GM19468 (cell line): Measurements from ENCODE around the gene KIAA0753.

ENCODE experiments used
- ATAC-seq: cut with Tn5 transposase; IDR thresholded peaks from one replicate; pipeline ENCODE4 v1.9.1; 2021; ENCODE audit warnings: mild to moderate bottlenecking, moderate library complexity, moderate number of reproducible peaks; ENCODE audit not compliant: unreplicated experiment; ENCODE audit errors: extremely low read depth

Gene KIAA0753

DNA sequence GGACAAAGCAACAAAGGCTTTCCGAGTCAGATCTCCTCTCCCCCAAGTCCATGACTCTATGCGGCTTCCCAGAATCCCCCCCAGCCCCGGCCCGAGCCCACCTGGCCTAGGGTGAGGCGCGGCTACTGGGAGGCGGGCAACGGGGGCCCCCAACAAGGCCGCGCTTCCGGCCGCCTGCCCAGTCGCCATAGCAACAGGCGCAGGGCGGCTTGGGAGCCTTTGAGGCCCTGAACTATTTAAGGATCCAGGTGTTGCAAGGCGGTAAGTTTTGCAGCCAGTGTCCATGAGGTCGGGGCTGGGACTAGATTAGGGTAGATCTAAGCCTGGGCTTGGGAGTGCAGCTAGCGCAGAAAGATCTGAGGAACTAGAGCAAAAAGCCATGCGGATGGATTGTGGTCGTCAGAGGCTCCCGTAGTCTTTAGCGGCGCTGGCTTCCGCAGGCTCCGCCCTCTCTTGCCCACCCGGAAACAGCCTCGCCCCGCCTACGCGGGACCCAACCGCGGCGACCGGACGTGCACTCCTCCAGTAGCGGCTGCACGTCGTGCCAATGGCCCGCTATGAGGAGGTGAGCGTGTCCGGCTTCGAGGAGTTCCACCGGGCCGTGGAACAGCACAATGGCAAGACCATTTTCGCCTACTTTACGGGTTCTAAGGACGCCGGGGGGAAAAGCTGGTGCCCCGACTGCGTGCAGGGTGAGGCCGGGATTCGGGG is at the start of gene KIAA0753, which contains the start of gene TXNDC17:
KIAA0753 (minus strand) TSS at position 176 of the 711 bp plus-strand sequence. CDS start 5,608 bp downstream, outside the sequence.
TXNDC17 (plus strand) TSS at position 525 of the 711 bp plus-strand sequence; CDS start at position 548, 23 bp downstream.
- ATAC-seq: peak; percentile 81

DNA sequence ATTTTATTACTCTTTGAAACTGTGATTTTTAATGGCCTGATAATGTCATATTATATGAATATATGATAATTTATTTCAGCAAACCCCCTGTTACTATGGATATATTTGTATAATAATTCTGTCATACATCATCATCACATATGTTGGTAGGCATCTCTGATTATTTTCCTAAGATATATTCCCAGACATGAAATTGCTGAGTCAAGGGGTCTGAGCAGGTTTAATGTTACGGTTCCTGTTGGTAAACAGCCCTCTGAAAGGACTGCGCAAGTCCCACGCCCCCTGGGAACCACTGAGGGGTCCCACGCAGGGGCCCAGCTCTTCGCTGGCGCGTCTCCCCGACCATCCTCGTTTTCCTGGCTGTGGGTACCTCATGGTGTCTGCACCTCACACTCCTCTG is 48.4 kb upstream of the KIAA0753 start:
- ATAC-seq: no peak

DNA sequence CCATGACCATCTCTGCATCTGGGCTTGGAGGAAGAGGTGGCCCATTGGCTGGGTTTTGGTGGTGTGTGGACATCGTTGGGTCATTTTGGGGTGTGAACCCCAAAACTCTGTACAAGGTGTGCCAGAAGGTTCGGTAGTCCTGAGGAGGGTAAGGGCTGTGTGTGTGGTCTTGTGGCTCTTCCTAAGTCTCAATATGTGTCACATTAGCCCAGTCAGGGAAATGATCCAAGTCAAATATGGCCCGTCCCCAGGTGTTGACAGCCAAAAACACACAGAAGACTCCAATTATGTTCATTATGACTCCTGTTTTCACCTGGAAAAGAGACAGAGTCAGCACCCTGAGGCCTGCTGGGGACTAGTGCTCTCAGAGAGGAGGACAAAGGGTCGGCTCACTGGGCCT is 45.5 kb upstream of the KIAA0753 start:
- no peak for ATAC-seq

DNA sequence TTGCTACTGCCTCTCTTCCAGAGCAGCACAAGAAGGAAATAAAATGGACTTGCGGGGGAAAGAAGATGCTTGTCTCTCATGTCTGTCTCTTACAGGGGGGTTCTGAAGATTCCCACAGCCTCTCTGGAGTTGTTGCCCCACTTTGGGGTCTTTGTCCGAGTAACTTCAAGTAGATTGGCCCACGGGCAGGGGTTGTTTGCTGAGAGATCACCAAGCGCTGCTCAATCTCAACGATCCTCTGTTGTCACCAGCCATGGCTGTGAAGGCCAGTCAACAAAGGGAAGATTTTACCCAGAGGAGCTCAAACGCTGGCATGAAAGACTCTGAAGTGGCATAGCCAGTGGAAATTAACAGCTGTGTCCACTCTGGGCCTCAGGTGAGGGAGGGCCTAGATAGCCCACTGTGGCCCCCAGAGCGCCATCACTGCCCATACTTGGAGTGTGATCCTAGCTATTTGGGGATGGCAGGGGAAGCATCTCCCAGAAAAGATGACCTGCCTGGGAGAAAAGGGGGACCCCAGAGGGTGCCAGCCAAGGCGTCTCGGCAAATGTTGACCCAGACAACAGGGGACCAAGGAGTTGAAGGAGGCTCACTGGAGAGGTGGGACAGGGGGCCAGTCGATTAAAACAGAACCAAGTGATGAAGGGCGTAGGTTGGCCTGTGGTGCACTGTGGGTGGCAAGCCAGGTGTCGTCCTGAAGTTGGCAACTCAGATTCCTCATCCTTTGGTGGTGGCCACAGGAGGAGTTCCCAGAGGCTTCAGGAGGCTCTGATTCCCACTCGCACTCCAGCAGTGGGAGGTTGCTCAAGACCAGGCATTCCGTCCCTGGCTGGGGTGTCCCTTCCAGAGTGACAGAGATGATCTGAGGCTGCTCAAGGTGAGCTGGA is 44.6 kb upstream of the KIAA0753 start:
- no peak for ATAC-seq

DNA sequence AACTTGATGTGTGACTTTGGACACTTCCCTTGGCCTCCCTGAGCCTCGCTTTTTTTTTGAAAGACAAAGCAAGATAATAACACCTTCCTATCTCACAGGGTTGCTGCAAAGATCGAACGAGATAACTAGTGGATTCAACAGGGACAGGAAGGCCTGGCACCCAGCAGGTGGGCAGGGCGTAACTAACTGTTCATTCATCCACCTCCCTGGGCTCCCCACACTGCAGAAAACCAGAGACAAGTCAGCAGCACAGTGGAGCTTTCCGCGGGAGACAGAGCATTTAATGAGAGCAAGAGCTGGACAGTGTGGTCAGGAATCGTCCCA is 43.9 kb upstream of the KIAA0753 start:
- ATAC-seq: no peak

DNA sequence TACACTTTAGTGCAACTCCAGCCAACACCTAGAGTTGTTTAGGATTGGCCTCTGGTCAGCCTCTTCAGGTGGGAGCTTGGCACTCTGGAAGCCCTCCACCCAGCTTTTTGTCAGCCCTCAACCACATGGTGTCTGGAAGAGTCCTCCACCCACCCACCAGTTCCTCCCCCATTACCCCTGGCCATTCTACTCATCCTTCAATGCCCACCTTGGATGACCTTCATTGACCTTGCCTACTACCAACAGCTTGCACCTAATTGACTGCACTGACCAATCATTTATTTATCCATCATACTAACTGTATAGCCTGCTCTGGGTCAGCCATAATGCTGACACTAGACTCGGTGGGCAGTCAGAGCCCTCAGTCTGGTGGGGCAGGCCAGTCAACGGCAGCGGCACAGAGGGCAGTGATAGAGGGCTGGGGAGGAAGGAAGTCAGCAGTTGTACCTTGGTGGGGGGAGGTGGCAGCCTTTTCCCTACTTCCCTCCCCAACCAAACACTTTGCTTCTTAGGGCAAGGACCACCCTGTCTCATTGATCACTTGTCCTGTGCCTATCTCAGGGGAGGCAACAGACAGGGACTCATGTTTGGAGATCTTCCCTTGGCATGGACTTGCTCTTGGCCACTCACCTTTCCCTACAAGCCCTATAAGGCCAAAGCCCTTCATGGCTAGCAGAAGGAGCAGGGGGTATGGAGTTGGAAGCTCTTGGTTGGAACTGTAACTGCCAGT is 43.4 kb upstream of the KIAA0753 start:
- no peak for ATAC-seq

DNA sequence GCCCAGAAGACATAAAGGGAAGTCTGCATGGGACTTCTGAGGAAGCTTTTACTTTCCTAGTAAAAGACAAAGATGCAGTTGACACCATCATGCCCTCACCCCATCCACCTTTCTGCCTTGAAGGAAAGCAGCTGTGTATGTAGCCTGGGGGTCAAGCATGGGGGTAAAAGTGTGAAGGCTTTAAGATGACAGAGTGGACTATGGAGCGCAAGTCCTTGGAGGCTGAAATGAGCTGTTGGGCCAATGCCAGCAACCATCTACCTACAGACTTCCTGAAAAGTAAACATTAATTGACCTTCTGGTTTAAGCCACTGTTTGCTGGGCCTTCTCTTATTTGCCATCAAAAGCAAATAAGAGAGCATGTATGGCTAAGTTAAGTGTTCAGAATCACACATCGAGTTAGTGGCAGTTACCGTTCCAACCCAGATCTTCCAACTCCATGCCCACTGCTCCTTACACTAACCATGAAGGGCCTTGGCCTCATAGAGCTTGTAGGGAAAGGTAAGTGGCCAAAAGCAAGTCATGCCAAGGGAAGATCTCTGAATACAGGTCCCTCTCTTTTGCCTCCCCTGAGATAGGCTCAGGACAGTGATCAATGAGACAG is 42.7 kb upstream of the KIAA0753 start:
- ATAC-seq: no peak

DNA sequence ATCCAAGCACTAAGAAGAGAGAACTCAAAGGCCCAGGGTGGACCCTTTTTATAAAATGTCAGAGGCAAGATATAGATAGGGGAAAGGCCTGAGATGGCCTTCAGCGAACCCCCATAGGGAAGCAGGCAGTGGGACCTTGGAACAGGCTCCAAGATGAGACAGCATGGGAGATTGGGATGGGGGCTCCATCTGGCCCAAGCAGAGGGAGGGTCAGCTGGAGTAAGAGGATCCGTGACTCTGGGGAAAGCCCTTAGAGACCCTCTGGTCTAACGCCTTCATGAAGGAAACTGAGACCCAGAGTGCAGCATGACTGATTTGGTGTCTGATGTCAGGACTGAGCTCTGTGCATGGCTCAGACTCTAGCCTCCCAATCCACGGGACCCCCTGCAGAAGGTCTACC is 41.8 kb upstream of the KIAA0753 start:
- no peak for ATAC-seq

DNA sequence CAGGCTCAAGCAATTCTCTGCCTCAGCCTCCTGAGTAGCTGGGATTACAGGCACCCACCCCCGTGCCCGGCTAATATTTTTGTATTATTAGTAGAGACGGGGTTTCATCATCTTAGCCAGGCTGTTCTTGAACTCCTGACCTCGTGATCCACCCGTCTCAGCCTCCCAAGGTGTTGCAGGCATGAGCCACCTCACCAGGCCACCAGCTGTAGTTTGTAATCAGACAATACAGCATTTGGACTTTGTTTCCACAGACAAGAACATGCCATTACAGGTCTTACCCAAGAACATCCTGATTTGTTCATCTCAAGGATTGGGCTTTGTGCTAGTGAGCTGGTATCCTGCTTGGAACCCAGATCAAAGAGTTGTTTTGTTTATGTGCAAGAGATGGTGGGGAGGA is 41.2 kb upstream of the KIAA0753 start:
- ATAC-seq: no peak

DNA sequence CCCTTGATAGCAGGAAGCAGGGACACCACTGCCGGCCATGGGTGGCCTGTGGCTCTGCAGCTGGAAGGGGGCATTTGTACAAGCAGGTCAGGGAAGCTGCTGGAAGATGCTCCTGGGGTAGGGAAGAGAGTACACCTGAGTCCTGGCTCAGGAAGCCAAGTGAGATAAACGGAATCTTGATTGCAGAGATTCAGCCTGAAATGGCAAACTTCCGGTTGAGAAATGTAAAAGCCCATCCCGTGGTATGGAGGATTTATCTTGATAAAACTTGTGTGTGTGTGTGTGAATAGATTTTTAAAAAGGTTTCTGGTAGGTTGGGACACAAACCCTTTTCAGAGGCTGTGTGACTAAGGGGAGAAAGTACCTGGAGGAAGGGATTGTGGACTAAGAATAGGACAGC is 40.7 kb upstream of the KIAA0753 start:
- ATAC-seq: no peak

DNA sequence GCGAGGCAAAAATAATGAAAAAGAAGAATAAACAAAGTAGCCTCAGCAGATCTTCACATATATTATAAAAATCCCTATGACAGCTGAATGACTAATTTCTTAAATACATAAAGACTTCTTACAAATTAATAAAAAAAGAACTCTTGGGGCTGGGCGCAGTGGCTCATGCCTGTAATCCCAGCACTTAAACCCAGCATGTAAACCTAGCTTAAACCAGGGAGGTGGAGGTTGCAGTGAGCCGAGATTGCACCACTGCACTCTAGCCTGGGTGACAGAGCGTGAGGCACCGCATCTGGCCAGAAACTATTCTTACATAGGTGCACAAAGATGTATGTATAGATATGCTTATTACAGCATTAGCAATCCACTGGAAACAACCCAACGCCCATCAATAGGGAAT is 38.7 kb upstream of the KIAA0753 start:
- no peak for ATAC-seq

DNA sequence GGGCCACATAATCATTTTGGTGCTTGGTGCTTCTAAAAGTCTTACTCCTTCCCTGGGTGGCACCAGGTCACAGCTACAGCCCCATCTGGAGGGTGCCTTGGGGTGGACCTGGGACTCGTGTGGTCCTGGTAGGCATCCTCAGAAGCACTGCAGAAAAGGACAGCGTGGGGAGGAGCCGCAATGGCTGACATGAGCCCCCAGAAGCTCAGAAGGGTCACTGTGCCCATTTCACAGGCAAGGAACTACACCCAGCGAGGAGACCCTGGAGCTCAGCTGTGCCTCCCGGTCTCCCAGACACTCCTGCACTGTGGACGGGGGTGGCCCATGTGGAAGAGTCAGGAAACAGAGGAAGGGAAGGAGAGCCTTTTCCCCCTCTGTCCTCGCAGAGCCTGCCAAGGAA is 37.4 kb upstream of the KIAA0753 start:
- ATAC-seq: no peak

DNA sequence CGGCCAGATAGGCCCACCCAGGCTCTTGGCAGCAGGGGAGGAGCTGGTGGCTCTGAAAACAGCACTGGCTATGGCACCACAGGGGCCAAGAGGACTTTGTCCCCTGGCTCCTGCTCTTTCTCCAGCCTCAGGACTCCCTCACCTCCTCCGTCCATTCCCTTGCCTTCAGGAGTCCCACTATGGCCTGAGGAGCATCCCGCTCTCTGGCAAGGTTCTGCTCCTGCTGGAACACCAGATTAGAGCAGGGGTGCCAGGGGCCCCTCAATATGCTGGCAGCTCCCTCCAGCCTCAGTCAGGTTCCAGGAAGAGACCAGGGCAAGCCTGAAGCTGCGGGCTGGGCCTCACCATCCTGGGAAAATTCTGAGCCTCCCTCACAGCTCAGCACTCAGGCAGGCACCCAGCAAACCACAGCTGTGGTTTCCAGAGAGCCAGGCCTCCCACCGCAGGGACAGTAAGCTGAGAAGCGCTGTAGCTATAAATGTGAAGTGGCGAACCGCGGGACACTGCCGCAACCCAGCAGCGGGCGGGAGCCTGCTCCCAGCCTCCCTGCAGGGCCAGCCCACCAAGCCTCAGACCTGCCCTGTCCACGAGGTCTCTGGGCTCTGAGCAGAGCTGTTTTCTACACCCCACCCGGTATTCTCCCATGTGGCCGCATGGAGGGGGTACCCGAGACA is 36.8 kb upstream of the KIAA0753 start:
- no peak for ATAC-seq

DNA sequence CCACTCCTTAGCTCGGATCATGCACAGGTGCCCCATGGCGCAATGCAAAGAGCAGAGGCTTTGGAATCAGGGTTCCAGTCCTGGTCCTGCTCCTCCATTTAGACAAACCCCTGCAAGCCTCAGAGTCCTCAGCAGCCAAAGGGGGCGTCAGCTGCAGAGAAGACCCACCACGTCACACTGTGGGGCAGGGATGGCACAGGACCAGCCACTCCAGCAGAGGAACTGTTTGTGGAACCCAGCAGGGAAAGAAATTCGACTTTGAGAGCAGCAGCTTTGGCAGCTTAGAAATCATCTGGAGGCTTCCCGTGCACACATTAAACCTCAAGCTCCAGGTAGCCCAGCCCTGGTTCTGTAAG is 36.3 kb upstream of the KIAA0753 start:
- no peak for ATAC-seq

DNA sequence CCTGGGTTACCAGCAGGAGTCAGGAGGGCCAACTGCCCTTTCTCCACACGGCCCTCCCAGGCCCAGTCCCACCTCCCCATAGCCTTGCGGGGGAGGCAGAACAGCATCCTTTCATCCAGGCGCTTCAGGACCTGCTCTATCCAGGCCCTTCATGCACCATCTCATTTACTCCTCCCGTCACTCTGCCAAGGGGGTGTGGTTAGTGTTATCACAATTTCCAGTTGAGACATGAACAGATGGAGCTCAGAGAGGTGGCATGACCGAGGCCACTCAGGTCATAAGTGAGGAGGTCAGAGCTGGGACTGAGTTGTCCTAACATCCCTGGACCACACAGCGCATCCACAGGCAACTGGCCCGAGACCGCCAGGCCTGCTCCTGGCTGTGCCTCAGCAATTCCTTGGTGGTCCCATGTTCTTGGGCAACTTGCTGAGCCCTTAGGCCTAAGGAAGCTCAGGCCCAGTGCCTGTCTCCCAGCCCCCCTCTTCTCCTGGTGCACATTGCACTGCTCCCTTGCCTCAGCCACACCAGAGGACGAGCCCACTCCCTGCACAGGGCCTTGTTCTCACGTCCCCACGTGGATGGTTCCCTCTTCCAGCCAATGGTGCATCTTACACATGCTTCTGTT is 34.8 kb upstream of the KIAA0753 start:
- ATAC-seq: no peak

DNA sequence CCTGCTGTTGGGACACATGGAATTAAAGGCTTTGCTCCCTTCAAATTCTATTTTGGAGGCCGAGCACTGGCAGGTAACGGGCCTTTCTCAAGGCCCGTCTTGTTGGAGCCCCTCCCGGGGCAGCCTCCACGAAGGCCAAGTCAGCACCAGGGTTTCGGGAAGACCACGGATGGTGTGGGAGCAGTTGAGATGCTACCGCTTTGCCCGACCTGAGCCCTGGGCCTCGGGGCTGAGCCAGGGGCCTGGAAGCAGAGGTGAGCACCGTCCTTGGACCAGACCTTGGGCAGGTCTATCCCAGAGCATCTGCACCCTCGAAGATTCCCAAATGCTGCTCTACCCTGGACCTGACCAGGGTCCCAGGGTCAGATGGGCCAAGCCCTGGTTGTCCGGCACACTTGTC is 34.1 kb upstream of the KIAA0753 start:
- no peak for ATAC-seq

DNA sequence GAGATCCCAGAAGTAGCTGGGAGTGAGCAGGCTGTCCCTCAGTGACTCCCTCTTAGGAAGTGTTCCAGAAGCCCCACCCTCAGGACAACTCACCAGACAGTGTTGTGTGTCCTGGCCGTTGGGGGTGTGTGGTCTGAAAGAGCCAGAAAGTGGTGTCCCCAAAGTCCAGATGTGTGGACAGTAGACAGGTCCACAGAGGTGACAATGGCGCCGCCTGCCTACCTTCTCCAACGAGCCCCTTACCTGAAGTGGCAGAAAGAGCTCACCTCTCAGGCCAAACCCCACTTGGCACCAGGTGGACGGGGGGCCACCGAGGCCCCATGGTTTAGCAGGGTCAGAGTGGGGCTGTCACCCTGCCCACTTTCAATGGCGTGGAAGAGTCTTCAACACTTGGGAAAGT is 30.9 kb upstream of the KIAA0753 start:
- no peak for ATAC-seq

DNA sequence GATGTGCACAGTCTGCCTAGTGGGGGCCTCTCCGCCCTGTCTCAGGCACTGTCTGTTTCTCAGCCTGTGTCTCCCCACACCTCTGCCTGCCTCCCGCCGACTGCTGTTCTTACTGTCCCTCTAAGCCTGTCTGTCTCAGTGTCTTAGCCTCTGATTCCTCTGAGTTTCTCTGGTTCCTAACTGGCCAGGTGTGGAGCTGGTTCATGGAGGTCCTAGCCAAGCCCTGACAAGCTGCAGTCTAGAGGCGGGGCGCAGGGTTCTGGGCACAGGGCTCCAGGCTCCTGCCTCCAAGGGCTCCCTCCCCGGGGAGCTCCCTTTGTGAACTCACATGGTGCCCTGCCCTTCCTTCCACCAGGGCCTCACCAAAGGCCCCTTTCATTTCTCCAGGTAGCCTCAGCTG is 30.5 kb upstream of the KIAA0753 start:
- ATAC-seq: no peak

DNA sequence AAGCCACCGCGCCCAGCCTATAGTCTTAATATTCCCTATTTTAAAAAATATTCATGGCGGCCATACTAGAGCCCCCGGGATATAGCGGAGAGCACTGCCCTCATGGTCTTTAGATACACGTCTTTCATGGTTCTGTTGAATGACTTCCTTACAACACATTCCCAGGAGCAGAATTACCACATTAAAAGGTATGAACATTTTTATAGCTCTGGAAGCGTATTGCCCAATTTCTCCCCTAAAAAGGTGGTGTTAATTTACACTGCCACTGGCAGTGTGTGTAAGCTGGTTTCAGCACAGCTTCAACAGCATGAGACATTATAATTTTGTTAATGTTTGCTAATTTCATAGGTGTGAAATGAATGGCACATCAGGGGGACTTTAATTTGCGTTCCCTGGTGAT is 30.1 kb upstream of the KIAA0753 start:
- no peak for ATAC-seq
